CD4-positive, alpha-beta T cell treated with Interferon alpha-2 for 1 hour (primary cell): ENCODE results near the gene RABGAP1L.
"Not testable (repeated sequence)": the region's sequence is repeated elsewhere in the genome, so short reads cannot be mapped to it uniquely, and the experiment has no call there.

ENCODE experiments used
- DNase-seq, 2 donors: peaks; one replicate each; pipeline ENCODE4 v3.0.0-alpha.2; 2020 to 2022

The RABGAP1L gene

GRCh38 chr1:174153825-174154107, 5.6 kb upstream of the RABGAP1L start:
- DNase-seq: no peak

- DNase-seq: no peak
These were observed 2.9 kb upstream of the RABGAP1L start for GRCh38 chr1:174156437-174156836.

- peak in 1 of 2 donors; percentile 20 for DNase-seq
These were observed 2.0 kb upstream of the RABGAP1L start for GRCh38 chr1:174157157-174157806.

GRCh38 chr1:174158767-174159251, 511 bp upstream of the RABGAP1L start:
- peak; percentile 22 to 67 for DNase-seq

GRCh38 chr1:174160109-174160473, 771 bp downstream of the RABGAP1L start:
- DNase-seq: no peak

GRCh38 chr1:174160603-174161002, 1.3 kb downstream of the RABGAP1L start:
- no peak for DNase-seq

GRCh38 chr1:174161813-174162212, 2.5 kb downstream of the RABGAP1L start:
- DNase-seq: no peak

GRCh38 chr1:174164826-174165225, 5.5 kb downstream of the RABGAP1L start:
- no peak for DNase-seq

- DNase-seq: no peak
These were observed 6.3 kb downstream of the RABGAP1L start for GRCh38 chr1:174165471-174166137.

GRCh38 chr1:174166530-174167264, 7.4 kb downstream of the RABGAP1L start:
- no peak for DNase-seq

GRCh38 chr1:174167265-174167803, 8.0 kb downstream of the RABGAP1L start:
- DNase-seq: no peak

- no peak for DNase-seq
These were observed 10.0 kb downstream of the RABGAP1L start for GRCh38 chr1:174169342-174169741.

- no peak for DNase-seq
These were observed 11.8 kb downstream of the RABGAP1L start for GRCh38 chr1:174171073-174171472.

GRCh38 chr1:174174461-174175329, 15.4 kb downstream of the RABGAP1L start:
- no peak for DNase-seq

- not testable (repeated sequence) for DNase-seq
These were observed 19.1 kb downstream of the RABGAP1L start for GRCh38 chr1:174178459-174178858.

- no peak for DNase-seq
These were observed 30.2 kb downstream of the RABGAP1L start for GRCh38 chr1:174189428-174190062.

GRCh38 chr1:174190691-174191199, 31.4 kb downstream of the RABGAP1L start:
- DNase-seq: no peak

GRCh38 chr1:174191349-174191862, 32.1 kb downstream of the RABGAP1L start:
- DNase-seq: peak in 1 of 2 donors; percentile 35

GRCh38 chr1:174194461-174194860, 35.1 kb downstream of the RABGAP1L start:
- no peak for DNase-seq

GRCh38 chr1:174197088-174197487, 37.8 kb downstream of the RABGAP1L start:
- DNase-seq: no peak

GRCh38 chr1:174197547-174197946, 38.2 kb downstream of the RABGAP1L start:
- DNase-seq: no peak

- no peak for DNase-seq
These were observed 38.9 kb downstream of the RABGAP1L start for GRCh38 chr1:174198202-174198601.
